ENCODE data around the gene CIT.

DNA sequence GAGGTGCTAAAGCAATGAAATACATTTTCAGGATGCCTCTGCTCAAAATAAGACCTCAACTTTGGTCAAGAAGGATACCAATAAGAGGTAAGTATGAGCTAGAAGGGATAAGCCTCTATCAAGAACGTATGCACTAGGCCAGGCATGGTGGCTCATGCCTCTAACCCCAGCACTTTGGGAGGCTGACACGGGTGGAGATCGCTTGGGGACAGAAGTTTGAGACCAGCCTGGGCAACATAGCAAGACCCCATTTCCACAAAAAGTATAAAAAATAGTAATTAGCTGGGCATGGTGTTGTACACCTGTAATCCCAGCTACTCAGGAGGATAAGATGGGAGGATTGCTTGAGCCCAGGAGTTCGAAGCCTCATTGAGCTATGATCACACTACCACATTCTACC is 114.5 kb downstream of the CIT start:
- TF ChIP-seq, protein P1, sequence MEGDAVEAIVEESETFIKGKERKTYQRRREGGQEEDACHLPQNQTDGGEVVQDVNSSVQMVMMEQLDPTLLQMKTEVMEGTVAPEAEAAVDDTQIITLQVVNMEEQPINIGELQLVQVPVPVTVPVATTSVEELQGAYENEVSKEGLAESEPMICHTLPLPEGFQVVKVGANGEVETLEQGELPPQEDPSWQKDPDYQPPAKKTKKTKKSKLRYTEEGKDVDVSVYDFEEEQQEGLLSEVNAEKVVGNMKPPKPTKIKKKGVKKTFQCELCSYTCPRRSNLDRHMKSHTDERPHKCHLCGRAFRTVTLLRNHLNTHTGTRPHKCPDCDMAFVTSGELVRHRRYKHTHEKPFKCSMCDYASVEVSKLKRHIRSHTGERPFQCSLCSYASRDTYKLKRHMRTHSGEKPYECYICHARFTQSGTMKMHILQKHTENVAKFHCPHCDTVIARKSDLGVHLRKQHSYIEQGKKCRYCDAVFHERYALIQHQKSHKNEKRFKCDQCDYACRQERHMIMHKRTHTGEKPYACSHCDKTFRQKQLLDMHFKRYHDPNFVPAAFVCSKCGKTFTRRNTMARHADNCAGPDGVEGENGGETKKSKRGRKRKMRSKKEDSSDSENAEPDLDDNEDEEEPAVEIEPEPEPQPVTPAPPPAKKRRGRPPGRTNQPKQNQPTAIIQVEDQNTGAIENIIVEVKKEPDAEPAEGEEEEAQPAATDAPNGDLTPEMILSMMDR (IDR thresholded peaks at IDR 0.05; ENCODE audit: low read length): no peak
- TF ChIP-seq EZH2 (IDR thresholded peaks at IDR 0.05; ENCODE audit: borderline replicate concordance, low read length): no peak

All from OCI-LY1 (cell line).